H1 (cell line): ENCODE results near the gene PQBP1. TPM values are rescaled to one million over a fixed set of nuclear protein-coding genes. Genes with fewer than 3 reads are reported as not detected.
A peak's percentile ranks its signal among the peaks of the same experiment; 100 is the strongest.

Experiments used
- CTCF ChIA-PET: fragments of 300-600 bp; sonication (Branson Sonifier 250); formaldehyde crosslinking; loops from one replicate; lab custom pipeline; 2021; ENCODE audit not compliant: partially characterized antibody; lab: Charles Lee
- POLR2A ChIA-PET: fragments of 300-600 bp; sonication (Branson Sonifier 250); formaldehyde crosslinking; loops from one replicate; lab custom pipeline; 2021; ENCODE audit warnings: inconsistent platforms; ENCODE audit not compliant: partially characterized antibody; lab: Charles Lee
- DNase-seq, 2 experiments: peaks; one replicate each; pipeline versions ENCODE4 v3.0.0 to v3.0.0-alpha.2; 2010 to 2022; ENCODE audit warnings: low spot score in 2 of 2, low read depth in 1 of 2, mixed read lengths in 1 of 2
- FAIRE-seq: peaks from 2 replicates; lab custom pipeline; 2011; peaks lifted over from hg19 to GRCh38; lab: Jason Lieb, UNC
- H2AFZ ChIP-seq: 2 replicates; pipeline ENCODE4 v1.8.1; 2012; ENCODE audit warnings: low read length, inconsistent platforms
- H2AK5ac ChIP-seq: 2 replicates; pipeline ENCODE4 v1.6.1; 2013; ENCODE audit warnings: low read depth, low read length
- H2BK120ac ChIP-seq: replicated peaks from 2 replicates; pipeline ENCODE3; 2013; ENCODE audit warnings: low read depth, low read length, inconsistent platforms
- H2BK12ac ChIP-seq: 2 replicates; pipeline ENCODE4 v1.6.1; 2013; ENCODE audit warnings: low read depth, low read length
- H2BK15ac ChIP-seq: 2 replicates; pipeline ENCODE4 v1.6.1; 2013; ENCODE audit warnings: low read length
- H2BK20ac ChIP-seq: 2 replicates; pipeline ENCODE4 v1.6.1; 2013; ENCODE audit warnings: low read length
- H2BK5ac ChIP-seq: 2 replicates; pipeline ENCODE4 v1.6.1; 2013; ENCODE audit warnings: low read depth, low read length
- H3K14ac ChIP-seq: 2 replicates; pipeline ENCODE4 v1.6.1; 2013; ENCODE audit warnings: inconsistent platforms; ENCODE audit not compliant: insufficient read length
- H3K18ac ChIP-seq: 2 replicates; pipeline ENCODE4 v1.6.1; 2013; ENCODE audit warnings: low read length; ENCODE audit errors: extremely low read depth
- H3K23ac ChIP-seq: 2 replicates; pipeline ENCODE4 v1.6.1; 2013; ENCODE audit warnings: inconsistent platforms; ENCODE audit not compliant: insufficient read length
- H3K23me2 ChIP-seq: 2 replicates; pipeline ENCODE4 v1.6.1; 2013; ENCODE audit warnings: low read depth, low read length
- H3K27ac ChIP-seq: 2 replicates; pipeline ENCODE4 v1.6.1; 2011; ENCODE audit warnings: low read depth, low read length, inconsistent platforms
- H3K27me3 ChIP-seq, 4 experiments: replicated peaks in 1 of 4; 1 replicate in 1 of 4; 2 replicates in 3 of 4; pipeline versions ENCODE4 v1.6.1 to v1.8.1; 2011 to 2013; ENCODE audit warnings: low read length in 3 of 4, mild to moderate bottlenecking in 3 of 4, inconsistent platforms in 2 of 4, mixed read lengths in 2 of 4, moderate library complexity in 1 of 4; ENCODE audit not compliant: control insufficient read depth in 3 of 4, insufficient read depth in 3 of 4; ENCODE audit errors: extremely low read depth in 1 of 4
- H3K36me3 ChIP-seq, 4 experiments: 2 replicates each; pipeline versions ENCODE4 v1.6.1 to v1.8.1; 2011 to 2013; ENCODE audit warnings: mild to moderate bottlenecking in 4 of 4, low read length in 3 of 4, moderate library complexity in 2 of 4, control low read depth in 1 of 4, inconsistent platforms in 1 of 4; ENCODE audit not compliant: insufficient read depth in 4 of 4, control insufficient read depth in 2 of 4
- H3K4ac ChIP-seq: replicated peaks from 2 replicates; pipeline ENCODE3; 2013; ENCODE audit warnings: low read length, low read depth, mixed read lengths, inconsistent platforms; ENCODE audit not compliant: insufficient read length
- H3K4me1 ChIP-seq, 4 experiments: replicated peaks in 1 of 4; 1 replicate in 1 of 4; 2 replicates in 3 of 4; pipeline versions ENCODE4 v1.6.1 to v1.8.1; 2011 to 2013; ENCODE audit warnings: low read length in 3 of 4, inconsistent platforms in 2 of 4, mixed read lengths in 1 of 4; ENCODE audit not compliant: insufficient read depth in 4 of 4, control insufficient read depth in 3 of 4
- H3K4me2 ChIP-seq, 2 experiments: 2 replicates each; pipeline versions ENCODE4 v1.6.1 to v1.8.1; 2011 to 2013; ENCODE audit warnings: low read depth in 2 of 2, low read length in 2 of 2, control low read depth in 1 of 2, inconsistent platforms in 1 of 2, mild to moderate bottlenecking in 1 of 2; ENCODE audit not compliant: insufficient read depth in 1 of 2
- H3K4me3 ChIP-seq, 4 experiments: fragments of 200-600, 300-600 bp in 1 of 4; sonication (generic), shearing (Covaris generic), sonication (Bioruptor Twin) in 1 of 4; 2 replicates each; pipeline versions ENCODE4 v1.5.1 to v1.8.1; 2011 to 2016; ENCODE audit warnings: low read length in 4 of 4, low read depth in 3 of 4, control low read depth in 2 of 4, inconsistent platforms in 2 of 4, mild to moderate bottlenecking in 2 of 4, mixed read lengths in 1 of 4, moderate library complexity in 1 of 4; ENCODE audit not compliant: insufficient read depth in 2 of 4; ENCODE audit errors: extremely low read depth in 1 of 4
- H3K56ac ChIP-seq: replicated peaks from 2 replicates; pipeline ENCODE3; 2013; ENCODE audit warnings: low read depth, mild to moderate bottlenecking, mixed read lengths, low read length, inconsistent platforms; ENCODE audit not compliant: insufficient read length
- H3K79me1 ChIP-seq: 2 replicates; pipeline ENCODE4 v1.6.1; 2013; ENCODE audit warnings: low read depth, low read length, control low read depth
- H3K79me2 ChIP-seq, 2 experiments: 2 replicates each; pipeline versions ENCODE4 v1.6.1 to v1.8.1; 2012 to 2013; ENCODE audit warnings: low read length in 2 of 2, mild to moderate bottlenecking in 2 of 2, inconsistent platforms in 1 of 2; ENCODE audit not compliant: insufficient read depth in 2 of 2, control insufficient read depth in 1 of 2
- H3K9ac ChIP-seq, 4 experiments: replicated peaks in 1 of 4; 1 replicate in 1 of 4; 2 replicates in 3 of 4; pipeline versions ENCODE4 v1.6.1 to v1.8.1; 2011 to 2013; ENCODE audit warnings: low read depth in 3 of 4, low read length in 3 of 4, control low read depth in 2 of 4, mild to moderate bottlenecking in 2 of 4, moderate library complexity in 2 of 4, inconsistent platforms in 1 of 4; ENCODE audit errors: extremely low read depth in 1 of 4
- H3K9me3 ChIP-seq, 2 experiments: 2 replicates each; pipeline versions ENCODE4 v1.6.1 to v1.8.1; 2012 to 2013; ENCODE audit warnings: mild to moderate bottlenecking in 2 of 2, moderate library complexity in 2 of 2, control low read depth in 1 of 2, inconsistent platforms in 1 of 2, low read depth in 1 of 2, low read length in 1 of 2, mixed read lengths in 1 of 2; ENCODE audit not compliant: insufficient read depth in 2 of 2
- H4K20me1 ChIP-seq, 2 experiments: replicated peaks in 1 of 2; 2 replicates each; pipeline versions ENCODE3 to v1.8.1; 2011 to 2013; ENCODE audit warnings: inconsistent platforms in 2 of 2, low read length in 2 of 2, mild to moderate bottlenecking in 1 of 2; ENCODE audit not compliant: insufficient read depth in 2 of 2, control insufficient read depth in 1 of 2
- H4K5ac ChIP-seq: 2 replicates; pipeline ENCODE4 v1.6.1; 2013; ENCODE audit warnings: low read length, low read depth, mixed read lengths, inconsistent platforms; ENCODE audit not compliant: insufficient read length
- H4K8ac ChIP-seq: 2 replicates; pipeline ENCODE4 v1.8.0; 2013; ENCODE audit warnings: mild to moderate bottlenecking, moderate library complexity, low read length, inconsistent platforms; ENCODE audit not compliant: insufficient read depth; ENCODE audit errors: extremely low read depth
- H4K91ac ChIP-seq: replicated peaks from 2 replicates; pipeline ENCODE3; 2013; ENCODE audit warnings: low read length, mixed read lengths, inconsistent platforms; ENCODE audit not compliant: insufficient read length
- PHF8 ChIP-seq: fragments of 200-600 bp; sonication (generic); conservative IDR thresholded peaks from 2 replicates; pipeline ENCODE4 v1.7.1; 2012; ENCODE audit warnings: low read depth, mild to moderate bottlenecking, inconsistent platforms, low read length, moderate library complexity
- TAF7 ChIP-seq: optimal IDR thresholded peaks from 2 replicates; pipeline ENCODE3; 2011; ENCODE audit warnings: low read depth, mild to moderate bottlenecking, inconsistent platforms, low read length, moderate library complexity, borderline replicate concordance
- WGBS, 2 experiments: shearing (Covaris generic) in 1 of 2; methylation state at CpG; one replicate each; pipeline versions ENCODE4 v1.1.6 to v1.1.7; 2013 to 2015; ENCODE audit warnings: low lambda C conversion rate in 2 of 2, mixed read lengths in 2 of 2, inconsistent platforms in 1 of 2, low coverage in 1 of 2, missing lambda C conversion rate in 1 of 2; ENCODE audit not compliant: insufficient replicate concordance in 2 of 2, insufficient coverage in 1 of 2, insufficient read length in 1 of 2; ENCODE audit errors: extremely low coverage in 1 of 2, missing lambda C conversion rate in 1 of 2; 5-methylcytosine and 5-hydroxymethylcytosine counted together
- polyA plus RNA-seq, 7 experiments: library from polyadenylated mRNA; depleted of rRNA in 3 of 7; stranded (reverse) in 5 of 7; unstranded in 2 of 7; fragments of >200 nt in 5 of 7; fragments of 200-250 nt in 2 of 7; gene quantifications; 1 replicate in 5 of 7; 2 replicates in 1 of 7; 4 replicates in 1 of 7; pipeline versions ENCODE4 v1.2.1 to v1.2.3, GENCODE V29; 2011 to 2013; ENCODE audit warnings: missing spikeins in 2 of 7, mixed read lengths in 2 of 7
- total RNA-seq: library from RNA; stranded (reverse); fragmentation: NEBNext Ultra II Directional; extraction: Animal tissue kit (Norgen Biotek cat#: 25700); gene quantifications from 2 replicates; pipeline ENCODE4 v1.2.1, GENCODE V29; 2021
- TF ChIP-seq, protein P1 (sequence below): IDR thresholded peaks from 2 replicates; pipeline ENCODE4 v1.6.1; 2011; ENCODE audit warnings: low read length, improper control_type of control experiment

The PQBP1 gene
- total and polyA plus RNA-seq, 2 of the 8 experiments (the other 6 are each of a cell fraction or from before 2014, with no cell fraction given) = 91.7 to 95.9 TPM

DNA sequence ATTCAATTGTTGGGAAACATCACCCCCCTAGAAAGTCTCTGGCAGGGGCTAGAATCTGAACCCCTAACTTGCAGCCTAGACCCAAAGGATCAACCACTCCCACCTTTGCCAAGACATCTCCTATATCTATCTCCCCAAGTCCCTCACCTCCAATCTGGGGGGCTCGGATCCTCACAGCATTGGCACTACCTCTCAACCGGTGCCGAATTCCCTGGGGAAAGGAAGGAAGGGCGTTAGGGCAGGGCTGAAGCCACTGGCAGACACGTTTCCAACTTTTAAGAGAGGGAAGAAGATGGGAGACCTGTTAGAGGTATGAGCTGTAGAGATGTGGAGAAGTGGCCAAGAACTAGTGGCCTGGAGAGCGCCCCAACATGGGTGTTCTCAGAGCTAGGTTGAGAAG, 2.8 kb upstream of the PQBP1 start:
- Histone ChIP-seq H3K56ac (no peak overlapping the region), H3K79me1 (no peaks in the 10 kb centered on the region; the same call in 1 of the 2 replicates), H3K36me3 (peaks cover 0 to 13% (median 3%) of the 10 kb centered on the region in 4 experiments; a peak in 3 of 8 replicates), H2BK12ac (no peak overlapping the region), H2BK5ac (no peak overlapping the region), H2AK5ac (no peak overlapping the region), H3K23ac (no peak overlapping the region), H3K14ac (no peak overlapping the region), H3K18ac (no peak overlapping the region), H4K8ac (peak overlapping the region; percentile 18; the same call in 1 of the 2 replicates), H4K91ac (no peak overlapping the region), H3K27ac (no peak overlapping the region), H2BK120ac (no peak overlapping the region), H3K4me2 (no peak overlapping the region), H3K4ac (no peak overlapping the region), H2AFZ (no peak overlapping the region), H3K23me2 (peaks cover 10% of the 10 kb centered on the region), H2BK20ac (no peak overlapping the region), H2BK15ac (no peak overlapping the region), H4K5ac (no peak overlapping the region), H3K9me3 (no peaks in the 10 kb centered on the region), H3K4me1 (peaks cover 2 to 4% (median 3%) of the 10 kb centered on the region in 4 experiments; a peak in 3 of 7 replicates), H3K27me3 (no peaks in the 10 kb centered on the region), H3K9ac (no peak overlapping the region), H3K4me3 (no peak overlapping the region), H3K79me2 (peaks cover 0 to 24% of the 10 kb centered on the region in 2 experiments; a peak in 2 of 4 replicates), H4K20me1 (peaks cover 7 to 8% of the 10 kb centered on the region in 2 experiments)
- ChIA-PET POLR2A (interaction anchor here (1.0 kb wide), 1 partner anchor 10 kb away, joined by 3 read pairs; no protein-coding TSS in a partner anchor), CTCF (no interaction called here)
- FAIRE-seq = no peak
- DNase-seq = no peak
- TF ChIP-seq, protein P1, sequence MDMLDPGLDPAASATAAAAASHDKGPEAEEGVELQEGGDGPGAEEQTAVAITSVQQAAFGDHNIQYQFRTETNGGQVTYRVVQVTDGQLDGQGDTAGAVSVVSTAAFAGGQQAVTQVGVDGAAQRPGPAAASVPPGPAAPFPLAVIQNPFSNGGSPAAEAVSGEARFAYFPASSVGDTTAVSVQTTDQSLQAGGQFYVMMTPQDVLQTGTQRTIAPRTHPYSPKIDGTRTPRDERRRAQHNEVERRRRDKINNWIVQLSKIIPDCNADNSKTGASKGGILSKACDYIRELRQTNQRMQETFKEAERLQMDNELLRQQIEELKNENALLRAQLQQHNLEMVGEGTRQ = no peak
- TF ChIP-seq PHF8 = no peak
- no peak for TF ChIP-seq TAF7
- WGBS, 2 experiments = no CpG with 5 or more reads among the region's 6 CpGs
